ENCODE measurements around the gene MPZL1.

Gene MPZL1

DNA sequence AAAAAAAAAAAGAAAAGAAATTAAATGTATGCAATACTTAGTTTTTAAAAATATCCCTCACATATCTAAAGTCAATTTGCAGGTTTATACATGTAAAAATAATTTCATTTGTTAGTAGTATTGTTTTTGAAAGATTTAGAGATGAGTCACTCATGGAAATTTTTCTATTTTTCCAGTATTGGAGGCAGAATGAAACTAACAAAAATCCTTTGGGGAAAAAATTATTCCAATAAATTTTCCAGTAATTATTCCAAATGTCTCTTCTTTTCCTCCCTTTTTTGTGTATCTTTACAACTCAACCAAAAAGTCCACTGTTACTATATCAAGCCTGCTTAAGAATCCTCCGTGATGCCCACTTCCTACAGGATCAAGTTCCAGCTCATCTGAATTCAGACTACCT, 29.9 kb downstream of the MPZL1 start:
- DNase-seq (ENCODE audit: low read depth) = no peak

DNA sequence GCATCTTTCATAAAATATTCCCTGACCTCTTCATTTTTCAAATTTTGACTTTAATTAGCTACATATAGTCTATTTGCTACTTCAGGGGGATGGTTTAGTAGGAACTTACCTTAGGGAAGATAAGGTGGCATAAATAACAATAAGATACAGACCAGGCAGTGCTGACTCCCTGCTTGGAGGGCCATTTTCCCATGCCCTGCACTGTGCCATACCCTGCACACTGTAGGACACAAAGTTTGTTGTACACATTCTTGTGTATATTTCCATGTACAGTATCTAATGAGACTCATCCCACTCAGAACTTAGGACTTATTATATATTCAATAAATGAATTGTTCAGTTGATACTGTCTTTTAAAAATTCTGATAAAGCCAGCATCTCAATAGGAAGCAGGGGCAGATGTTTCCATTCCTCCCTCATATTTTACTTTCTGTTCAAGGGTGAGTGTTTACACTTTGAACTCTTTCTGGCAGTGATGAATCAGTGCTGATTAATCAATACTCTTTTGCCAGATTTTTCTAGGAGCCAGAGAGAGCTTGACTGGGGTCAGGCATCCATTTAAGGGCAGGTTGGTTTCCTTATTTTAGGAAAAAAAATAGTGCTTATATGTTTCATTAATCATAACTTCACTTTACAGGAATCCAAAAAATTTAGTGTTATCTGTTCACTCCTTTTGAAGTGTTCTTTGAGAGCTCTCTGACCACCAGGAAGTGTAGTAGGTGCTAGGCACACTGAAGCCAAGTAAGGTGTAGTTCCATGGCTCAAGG, 30.6 kb downstream of the MPZL1 start:
- DNase-seq (ENCODE audit: low read depth) = no peak

GRCh38 chr1:167755654-167756053, 33.9 kb downstream of the MPZL1 start:
- no peak for DNase-seq (ENCODE audit: low read depth)

DNA sequence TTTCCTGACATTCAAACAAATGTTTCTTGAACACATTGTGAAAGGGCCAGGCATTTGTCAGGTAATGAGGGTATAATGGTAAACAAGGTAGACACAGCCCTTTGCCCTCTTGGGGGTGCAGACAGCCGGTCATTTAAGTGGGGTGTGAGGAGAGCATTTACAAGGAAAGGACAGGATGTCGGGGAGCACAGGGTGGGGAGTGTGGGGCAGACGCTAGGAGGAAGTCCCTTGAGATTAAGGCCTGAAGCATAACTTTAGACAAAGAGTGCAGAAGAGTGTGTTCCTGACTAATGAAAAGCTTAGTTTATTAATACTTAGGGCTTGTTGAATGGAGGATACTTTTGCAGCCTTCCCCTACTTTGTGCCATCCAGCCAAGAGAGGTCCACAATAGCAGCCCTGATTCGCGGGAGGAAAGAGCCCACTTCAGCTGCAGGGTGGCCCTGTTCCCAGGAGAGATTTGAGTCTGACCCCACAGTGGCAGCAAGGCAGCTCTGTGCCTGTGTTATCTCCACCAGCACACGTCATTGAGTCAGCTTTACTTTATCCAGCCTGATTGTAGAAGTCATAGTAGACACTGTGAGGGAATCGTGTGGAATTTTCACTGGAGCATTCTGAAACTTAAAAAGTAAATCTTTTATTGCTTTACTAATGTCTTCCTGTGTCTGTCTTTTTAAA, 35.1 kb downstream of the MPZL1 start:
- no peak for DNase-seq (ENCODE audit: low read depth)

DNA sequence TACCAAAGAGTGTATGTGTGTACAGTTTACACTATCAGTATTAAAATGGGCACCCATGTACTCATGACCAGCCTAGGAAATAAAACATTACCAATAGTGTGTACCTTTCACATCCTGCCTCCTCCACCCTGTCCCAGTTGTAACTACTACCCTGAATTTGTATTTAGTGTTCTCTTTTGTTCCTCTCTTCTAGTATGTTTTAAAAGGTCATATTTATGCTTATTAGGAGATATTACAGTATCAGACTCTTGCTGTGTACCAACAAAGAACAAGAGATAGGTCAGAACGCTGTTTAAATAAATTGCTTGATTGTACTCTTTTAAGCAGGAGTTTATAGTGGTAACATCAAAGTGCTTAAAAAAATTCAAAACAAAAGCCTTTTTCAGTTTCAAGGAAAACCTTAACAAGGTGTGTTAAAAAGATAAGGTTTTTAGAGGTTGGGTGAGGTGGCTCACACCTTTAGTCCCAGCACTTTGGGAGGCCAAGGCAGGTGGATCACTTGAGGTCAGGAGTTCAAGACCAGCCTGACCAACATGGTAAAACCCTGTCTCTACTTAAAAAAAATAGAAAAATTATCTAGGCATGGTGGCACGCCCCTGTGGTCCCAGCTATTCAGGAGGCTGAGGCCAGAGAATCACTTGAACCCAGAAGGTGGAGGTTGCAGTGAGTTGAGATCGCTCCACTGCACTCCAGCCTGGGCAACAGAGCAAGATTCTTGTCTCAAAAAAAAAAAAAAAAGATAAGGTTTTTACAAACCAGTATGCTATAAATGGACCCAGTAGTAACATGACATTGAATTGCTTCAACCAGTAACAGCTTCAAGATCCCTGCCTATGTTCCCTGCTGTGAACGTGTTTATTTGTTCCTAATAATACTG, 35.9 kb downstream of the MPZL1 start:
- no peak for DNase-seq (ENCODE audit: low read depth)

DNA sequence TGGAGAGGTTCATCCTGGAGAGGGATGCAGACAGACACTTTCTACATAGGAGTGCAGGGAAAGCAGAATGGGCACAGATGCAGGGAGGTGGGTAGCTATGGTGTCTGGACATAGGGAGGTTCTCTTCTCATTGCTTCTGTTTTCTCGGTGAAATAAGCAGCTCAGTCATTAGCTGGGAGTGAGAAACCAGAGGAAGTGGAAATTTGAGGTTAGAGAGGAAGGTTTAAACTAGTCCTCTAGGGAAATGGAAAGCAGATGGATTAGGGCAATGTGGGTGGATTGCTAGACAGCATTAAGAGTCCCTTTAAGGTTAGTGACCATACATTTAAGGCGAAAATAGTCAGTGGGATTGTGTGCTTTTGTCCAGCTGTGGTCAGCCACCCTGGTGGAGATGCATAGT, 39.6 kb downstream of the MPZL1 start:
- no peak for DNase-seq (ENCODE audit: low read depth)

GRCh38 chr1:167762061-167762746, 40.4 kb downstream of the MPZL1 start:
- no peak for DNase-seq (ENCODE audit: low read depth)

GRCh38 chr1:167763525-167764220, 41.9 kb downstream of the MPZL1 start:
- DNase-seq (ENCODE audit: low read depth) = no peak

- DNase-seq (ENCODE audit: low read depth) = no peak
These were observed 42.9 kb downstream of the MPZL1 start for GRCh38 chr1:167764458-167765330.

- no peak for DNase-seq (ENCODE audit: low read depth)
These were observed 43.7 kb downstream of the MPZL1 start for GRCh38 chr1:167765496-167765895.

- DNase-seq (ENCODE audit: low read depth) = no peak
These were observed 44.8 kb downstream of the MPZL1 start for GRCh38 chr1:167766538-167766937.

DNA sequence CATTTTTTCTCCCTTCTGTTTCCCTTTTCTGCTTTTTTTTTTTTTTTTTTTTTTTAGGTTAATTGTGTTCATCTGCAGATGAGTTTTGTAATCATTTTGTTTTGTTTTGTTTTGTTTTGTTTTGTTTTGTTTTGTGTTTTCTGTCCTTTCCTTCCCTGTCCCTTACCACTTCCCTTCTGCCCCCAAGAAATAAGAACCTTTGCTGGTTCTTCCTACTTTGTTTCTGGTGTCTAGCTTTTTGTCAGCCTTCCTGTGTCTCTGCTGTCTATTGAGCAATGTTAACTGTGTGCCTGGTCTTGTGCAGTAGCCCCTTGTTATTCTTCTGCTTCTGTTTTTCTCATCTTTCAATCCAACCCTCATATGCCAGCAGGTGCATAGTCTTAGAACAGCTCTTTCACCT, 46.0 kb downstream of the MPZL1 start:
- DNase-seq (ENCODE audit: low read depth) = no peak

- DNase-seq (ENCODE audit: low read depth) = no peak
These were observed 48.3 kb downstream of the MPZL1 start for GRCh38 chr1:167770127-167770526.

GRCh38 chr1:167772436-167772835, 50.7 kb downstream of the MPZL1 start:
- DNase-seq (ENCODE audit: low read depth) = no peak

DNA sequence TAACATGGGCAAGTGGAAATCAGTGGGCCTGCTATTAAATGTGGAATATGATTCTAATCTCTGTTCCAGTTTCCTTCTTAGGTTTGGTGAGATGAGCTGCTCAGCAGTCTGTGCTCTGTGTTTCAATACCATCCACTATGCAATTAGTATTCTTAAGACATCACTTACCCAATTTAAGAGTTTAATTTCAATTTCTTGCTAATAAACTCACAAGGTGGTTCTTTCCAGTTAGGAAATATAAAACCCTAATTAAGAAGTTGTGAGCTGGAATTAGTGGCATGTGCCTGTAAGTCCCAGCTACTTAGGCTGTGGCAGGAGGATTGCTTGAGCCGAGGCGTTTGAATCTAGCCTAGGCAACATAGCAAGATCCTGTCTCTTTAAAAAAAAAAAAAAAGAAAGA, 51.7 kb downstream of the MPZL1 start:
- no peak for DNase-seq (ENCODE audit: low read depth)

DNA sequence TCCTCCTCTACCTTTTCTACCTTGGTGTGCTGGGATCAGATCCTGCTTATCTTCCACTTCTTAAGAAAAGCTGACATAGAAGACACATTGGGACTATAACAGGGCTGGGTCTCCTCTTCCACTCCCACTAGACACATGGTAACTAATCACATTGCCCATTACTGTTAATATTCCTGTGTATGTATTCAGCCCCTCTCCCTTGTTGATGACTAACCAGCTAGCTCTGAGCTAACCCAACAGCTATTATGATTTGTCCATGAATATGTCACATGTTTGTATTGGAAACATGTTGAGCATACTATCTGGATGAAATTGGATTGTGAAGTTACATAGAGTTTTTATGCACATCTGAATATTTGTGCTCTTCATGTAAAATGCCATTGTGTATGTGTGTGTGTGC, 52.9 kb downstream of the MPZL1 start:
- DNase-seq (ENCODE audit: low read depth) = no peak

DNA sequence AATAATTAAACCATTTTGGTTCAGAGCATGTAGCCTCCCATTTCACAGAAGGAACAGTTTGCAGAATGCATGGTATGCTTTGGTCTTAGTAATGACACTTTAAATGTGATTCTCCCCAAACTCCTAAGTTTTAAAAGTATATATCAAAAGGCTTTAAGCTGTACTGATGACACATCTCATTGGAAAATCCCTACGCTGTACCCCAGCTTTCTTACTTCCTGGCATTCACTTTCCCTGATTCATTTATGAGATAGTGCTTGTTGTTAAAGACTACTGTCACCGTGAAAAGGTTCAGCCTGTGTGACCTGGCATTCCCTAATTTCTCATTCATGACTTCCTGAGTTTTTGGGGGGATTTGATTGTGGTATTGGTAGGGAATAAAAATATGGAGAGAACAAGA, 53.4 kb downstream of the MPZL1 start:
- no peak for DNase-seq (ENCODE audit: low read depth)

GRCh38 chr1:167776151-167776550, 54.4 kb downstream of the MPZL1 start:
- DNase-seq (ENCODE audit: low read depth) = no peak

- DNase-seq (ENCODE audit: low read depth) = no peak
These were observed 55.0 kb downstream of the MPZL1 start for GRCh38 chr1:167776616-167777268.

DNA sequence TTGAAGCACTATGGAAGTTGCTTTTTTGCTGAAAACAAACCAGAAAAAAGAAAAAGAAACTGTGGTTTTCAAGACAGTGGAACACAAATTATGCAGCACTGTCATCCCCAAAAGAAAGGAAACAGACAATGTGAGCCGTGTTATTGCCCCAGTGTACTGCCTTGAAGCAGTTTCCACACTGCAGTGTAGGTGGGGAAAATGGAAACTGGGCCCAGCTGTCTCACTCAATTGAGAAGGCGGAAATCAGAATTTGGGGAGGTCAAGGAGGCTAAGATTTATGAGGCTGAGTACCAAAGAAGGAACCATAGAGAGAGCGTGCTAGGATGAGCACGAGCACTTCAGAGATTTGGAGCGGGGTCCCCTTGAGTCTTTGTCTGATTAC, 55.5 kb downstream of the MPZL1 start:
- no peak for DNase-seq (ENCODE audit: low read depth)

Data from GM04504 (cell line).